Caco-2 (cell line): ENCODE results near the gene GDPD4. TPM values are rescaled to one million over a fixed set of nuclear protein-coding genes. Genes with fewer than 3 reads are reported as not detected.

Source experiments
- BruUV-seq: library from RNA; stranded (reverse); fragments of 400-500 nt; replicated peaks from 2 replicates; lab custom pipeline; 2021; lab: Mats Ljungman, UMichigan
- CTCF ChIA-PET: fragments of 300-600 bp; sonication (Branson Sonifier 250); formaldehyde crosslinking; loops from one replicate; lab custom pipeline; 2022; ENCODE audit warnings: antibody characterized with exemption; lab: Charles Lee
- POLR2A ChIA-PET: fragments of 300-600 bp; sonication (Branson Sonifier 250); formaldehyde crosslinking; loops from one replicate; lab custom pipeline; 2022; ENCODE audit warnings: antibody characterized with exemption; lab: Charles Lee
- DNase-seq, 2 experiments: peaks; one replicate each; pipeline versions ENCODE4 v3.0.0 to v3.0.0-alpha.2; 2020 to 2022
- H3K27me3 ChIP-seq: replicated peaks from 2 replicates; pipeline ENCODE4 v1.6.0; 2011; ENCODE audit warnings: low read length; ENCODE audit not compliant: control insufficient read depth, insufficient read depth
- H3K36me3 ChIP-seq: 2 replicates; pipeline ENCODE4 v1.5.1; 2011; ENCODE audit warnings: low read length; ENCODE audit not compliant: control insufficient read depth, insufficient read depth
- H3K4me1 ChIP-seq: fragments of 250-450 bp; sonication (Bioruptor Pico); 2 replicates; pipeline ENCODE4 v1.5.1; 2020; ENCODE audit warnings: mild to moderate bottlenecking
- H3K4me3 ChIP-seq: 2 replicates; pipeline ENCODE4 v1.5.1; 2011; ENCODE audit warnings: low read depth, mild to moderate bottlenecking, control low read depth, low read length
- H3K9me3 ChIP-seq: fragments of 250-450 bp; sonication (Bioruptor Pico); 2 replicates; pipeline ENCODE4 v1.5.1; 2020; ENCODE audit warnings: mild to moderate bottlenecking, moderate library complexity
- H3K27ac Mint-ChIP-seq: one replicate; pipeline ENCODE4 v1.8.0; 2022; ENCODE audit warnings: mixed read lengths; ENCODE audit not compliant: unreplicated experiment
- H3K27me3 Mint-ChIP-seq: one replicate; pipeline ENCODE4 v1.8.0; 2022; ENCODE audit warnings: mixed read lengths; ENCODE audit not compliant: insufficient read depth, unreplicated experiment
- H3K36me3 Mint-ChIP-seq: one replicate; pipeline ENCODE4 v1.8.0; 2022; ENCODE audit warnings: mild to moderate bottlenecking, mixed read lengths; ENCODE audit not compliant: insufficient read depth, unreplicated experiment
- H3K4me1 Mint-ChIP-seq: one replicate; pipeline ENCODE4 v1.8.0; 2022; ENCODE audit warnings: low read depth, mixed read lengths; ENCODE audit not compliant: unreplicated experiment
- H3K4me3 Mint-ChIP-seq: one replicate; pipeline ENCODE4 v1.8.0; 2022; ENCODE audit warnings: mild to moderate bottlenecking, moderate library complexity, mixed read lengths; ENCODE audit not compliant: unreplicated experiment
- H3K9me3 Mint-ChIP-seq: one replicate; pipeline ENCODE4 v1.8.0; 2022; ENCODE audit warnings: mixed read lengths; ENCODE audit not compliant: unreplicated experiment
- intact Hi-C: fragments of 100-400 bp; cut with micrococcal nuclease; formaldehyde crosslinking; loops from one replicate; pipeline ENCODE4 v1.10.0; 2022; ENCODE audit not compliant: unreplicated experiment
- total RNA-seq: library from RNA; stranded (reverse); gene quantifications from 2 replicates; pipeline ENCODE4 v1.2.3, GENCODE V29; 2022
- TF ChIP-seq, protein P1 (sequence below), 2 experiments: fragments of 200-600 bp in 1 of 2; IDR thresholded peaks; 1 replicate in 1 of 2; 2 replicates in 1 of 2; pipeline versions ENCODE4 v1.5.1 to v1.8.0; 2011 to 2022; ENCODE audit warnings: antibody characterized with exemption in 1 of 2, control low read depth in 1 of 2, inconsistent platforms in 1 of 2, low read depth in 1 of 2, low read length in 1 of 2, mild to moderate bottlenecking in 1 of 2, moderate library complexity in 1 of 2; ENCODE audit not compliant: insufficient read depth in 1 of 2, severe bottlenecking in 1 of 2, unreplicated experiment in 1 of 2

Gene GDPD4
- total RNA-seq, 1 experiment from 2014 or later = not detected

- H3K9me3 ChIP-seq = no peaks in the 10 kb centered on the region
- peaks cover 7% of the 10 kb centered on the region for H3K9me3 Mint-ChIP-seq
- peaks cover 37% of the 10 kb centered on the region for H3K4me1 ChIP-seq
- no peak for DNase-seq
- H3K27me3 Mint-ChIP-seq = no peaks in the 10 kb centered on the region
- no peak overlapping the region for H3K4me3 ChIP-seq
- H3K36me3 ChIP-seq = no peaks in the 10 kb centered on the region
- CTCF ChIA-PET = interaction anchor here (0.6 to 5.9 kb wide), 5 partner anchors 14 to 46 kb away, joined by 3 to 35 read pairs (median 4); partner anchors contain the start of gene MYO7A
- no TSS peak for BruUV-seq
- H3K36me3 Mint-ChIP-seq = no peaks in the 10 kb centered on the region
- intact Hi-C loops = loop anchor here (5.0 kb wide), 2 partner anchors 46 to 126 kb away; partner anchors contain the start of gene MYO7A
- H3K27ac Mint-ChIP-seq = peak overlapping the region; percentile 29
- H3K4me3 Mint-ChIP-seq = no peak overlapping the region
- peaks cover 31% of the 10 kb centered on the region for H3K4me1 Mint-ChIP-seq
- no peaks in the 10 kb centered on the region for H3K27me3 ChIP-seq
- TF ChIP-seq, protein P1, sequence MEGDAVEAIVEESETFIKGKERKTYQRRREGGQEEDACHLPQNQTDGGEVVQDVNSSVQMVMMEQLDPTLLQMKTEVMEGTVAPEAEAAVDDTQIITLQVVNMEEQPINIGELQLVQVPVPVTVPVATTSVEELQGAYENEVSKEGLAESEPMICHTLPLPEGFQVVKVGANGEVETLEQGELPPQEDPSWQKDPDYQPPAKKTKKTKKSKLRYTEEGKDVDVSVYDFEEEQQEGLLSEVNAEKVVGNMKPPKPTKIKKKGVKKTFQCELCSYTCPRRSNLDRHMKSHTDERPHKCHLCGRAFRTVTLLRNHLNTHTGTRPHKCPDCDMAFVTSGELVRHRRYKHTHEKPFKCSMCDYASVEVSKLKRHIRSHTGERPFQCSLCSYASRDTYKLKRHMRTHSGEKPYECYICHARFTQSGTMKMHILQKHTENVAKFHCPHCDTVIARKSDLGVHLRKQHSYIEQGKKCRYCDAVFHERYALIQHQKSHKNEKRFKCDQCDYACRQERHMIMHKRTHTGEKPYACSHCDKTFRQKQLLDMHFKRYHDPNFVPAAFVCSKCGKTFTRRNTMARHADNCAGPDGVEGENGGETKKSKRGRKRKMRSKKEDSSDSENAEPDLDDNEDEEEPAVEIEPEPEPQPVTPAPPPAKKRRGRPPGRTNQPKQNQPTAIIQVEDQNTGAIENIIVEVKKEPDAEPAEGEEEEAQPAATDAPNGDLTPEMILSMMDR (IDR thresholded peaks at IDR 0.05; ENCODE audit: insufficient read depth in 1 of 2, low read depth in 1 of 2, low read length in 1 of 2, severe bottlenecking in 1 of 2, unreplicated experiment in 1 of 2) = no peak
- POLR2A ChIA-PET = no interaction called here
Measured at GRCh38 chr11:77173494-77173893, 128.0 kb downstream of the GDPD4 start.

DNA sequence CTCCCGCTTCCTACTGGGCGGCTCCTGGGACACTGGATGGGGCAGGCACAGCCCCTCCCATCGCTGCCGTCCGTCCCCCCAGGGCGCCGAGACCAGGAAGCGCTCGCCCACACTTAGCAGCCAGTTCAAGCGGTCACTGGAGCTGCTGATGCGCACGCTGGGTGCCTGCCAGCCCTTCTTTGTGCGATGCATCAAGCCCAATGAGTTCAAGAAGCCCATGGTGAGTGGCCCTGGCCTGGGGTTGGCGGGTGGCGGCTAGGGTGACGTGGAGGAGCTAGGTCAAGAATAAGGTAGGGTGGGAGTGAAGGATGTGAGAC is 128.9 kb downstream of the GDPD4 start:
- peak in 1 of 2 experiments; percentile 66 for DNase-seq
- Histone ChIP-seq H3K9me3 (no peaks in the 10 kb centered on the region), H3K4me3 (no peak overlapping the region), H3K4me1 (peaks cover 37% of the 10 kb centered on the region), H3K27me3 (no peaks in the 10 kb centered on the region), H3K36me3 (no peaks in the 10 kb centered on the region)
- no peak overlapping the region for H3K4me3 Mint-ChIP-seq
- intact Hi-C loops = loop anchor here (5.0 kb wide), 2 partner anchors 45 to 125 kb away; partner anchors contain the start of gene MYO7A
- H3K27me3 Mint-ChIP-seq = no peaks in the 10 kb centered on the region
- TF ChIP-seq, protein P1 (IDR thresholded peaks at IDR 0.05; ENCODE audit: insufficient read depth in 1 of 2, low read depth in 1 of 2, low read length in 1 of 2, severe bottlenecking in 1 of 2, unreplicated experiment in 1 of 2) = no peak
- H3K27ac Mint-ChIP-seq = no peak overlapping the region
- H3K4me1 Mint-ChIP-seq = peaks cover 31% of the 10 kb centered on the region
- CTCF ChIA-PET = interaction anchor here (5.9 kb wide), 1 partner anchor 45 kb away, joined by 35 read pairs; the partner anchor contains the start of gene MYO7A
- no peaks in the 10 kb centered on the region for H3K9me3 Mint-ChIP-seq
- POLR2A ChIA-PET = no interaction called here
- no peaks in the 10 kb centered on the region for H3K36me3 Mint-ChIP-seq
- no TSS peak for BruUV-seq

- BruUV-seq = no TSS peak
- no peaks in the 10 kb centered on the region for H3K36me3 Mint-ChIP-seq
Measured at GRCh38 chr11:77171885-77172665, 129.4 kb downstream of the GDPD4 start.

More at GRCh38 chr11:77171885-77172665, 129.4 kb downstream of the GDPD4 start:
- Mint-ChIP-seq H3K9me3 (no peaks in the 10 kb centered on the region), H3K27ac (no peak overlapping the region), H3K27me3 (no peaks in the 10 kb centered on the region), H3K4me3 (no peak overlapping the region), H3K4me1 (peaks cover 31% of the 10 kb centered on the region)
- ChIA-PET POLR2A (no interaction called here), CTCF (interaction anchor here (1.0 to 5.9 kb wide), 4 partner anchors 25 to 45 kb away, joined by 3 to 35 read pairs (median 3); partner anchors contain the start of gene MYO7A)
- no peaks in the 10 kb centered on the region for H3K36me3 ChIP-seq
- no peaks in the 10 kb centered on the region for H3K27me3 ChIP-seq
- peak; percentile 78 to 83 for DNase-seq
- TF ChIP-seq, protein P1 (IDR thresholded peaks at IDR 0.05; ENCODE audit: insufficient read depth in 1 of 2, low read depth in 1 of 2, low read length in 1 of 2, severe bottlenecking in 1 of 2, unreplicated experiment in 1 of 2) = no peak
- no peak overlapping the region for H3K4me3 ChIP-seq
- intact Hi-C loops = loop anchor here (5.0 kb wide), 2 partner anchors 45 to 125 kb away; partner anchors contain the start of gene MYO7A
- H3K9me3 ChIP-seq = no peaks in the 10 kb centered on the region
- H3K4me1 ChIP-seq = peaks cover 37% of the 10 kb centered on the region
